Glomerular visceral epithelial cell (primary cell): ENCODE measurements around the gene UROS.

Source experiments
- DNase-seq: peaks from one replicate; pipeline ENCODE4 v3.0.0-alpha.2; 2016; ENCODE audit errors: extremely low spot score

UROS gene

DNA sequence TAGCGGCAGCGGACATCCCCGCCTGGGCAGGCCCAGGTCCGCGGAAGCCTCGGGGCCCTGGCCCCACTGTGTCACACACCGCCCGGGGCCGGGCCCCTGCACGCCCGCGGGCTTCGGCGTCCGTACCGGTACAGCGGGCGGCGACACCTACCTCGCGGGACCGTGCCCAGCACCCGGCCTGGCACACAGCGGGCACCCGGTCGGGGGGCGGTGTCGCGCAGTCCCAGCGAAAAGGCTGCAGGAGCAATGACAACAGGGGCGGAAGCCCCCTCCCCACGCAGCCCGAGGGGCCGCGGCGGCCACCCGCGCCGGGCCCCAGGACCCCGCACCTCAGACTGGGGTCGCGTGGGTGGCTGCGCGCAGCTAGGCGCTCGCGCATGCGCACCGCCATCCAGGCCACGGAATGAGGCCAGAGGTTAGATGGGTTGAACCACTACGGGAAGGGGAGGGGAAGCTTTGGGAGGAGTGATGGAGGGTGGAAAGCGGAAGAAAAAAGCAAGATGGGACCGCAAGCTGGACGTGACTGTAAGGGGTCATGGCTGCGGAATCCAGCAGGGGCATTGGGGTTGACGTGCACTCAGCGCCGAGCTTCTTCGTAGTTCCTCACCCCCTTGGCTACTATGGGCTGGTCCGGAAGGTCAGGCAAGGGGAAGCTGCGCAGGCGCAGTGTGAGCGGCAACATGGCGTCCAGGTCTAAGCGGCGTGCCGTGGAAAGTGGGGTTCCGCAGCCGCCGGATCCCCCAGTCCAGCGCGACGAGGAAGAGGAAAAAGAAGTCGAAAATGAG lies at the start of gene UROS, which contains the start of gene BCCIP:
Gene UROS, minus strand, starts transcription at position 381 of the 785 bp plus-strand sequence. CDS start 6,759 bp downstream, outside the sequence.
Gene BCCIP, plus strand, starts transcription at position 669 of the 785 bp plus-strand sequence. Its CDS starts 12 bp downstream, at position 681.
- peak; percentile 88 for DNase-seq

DNA sequence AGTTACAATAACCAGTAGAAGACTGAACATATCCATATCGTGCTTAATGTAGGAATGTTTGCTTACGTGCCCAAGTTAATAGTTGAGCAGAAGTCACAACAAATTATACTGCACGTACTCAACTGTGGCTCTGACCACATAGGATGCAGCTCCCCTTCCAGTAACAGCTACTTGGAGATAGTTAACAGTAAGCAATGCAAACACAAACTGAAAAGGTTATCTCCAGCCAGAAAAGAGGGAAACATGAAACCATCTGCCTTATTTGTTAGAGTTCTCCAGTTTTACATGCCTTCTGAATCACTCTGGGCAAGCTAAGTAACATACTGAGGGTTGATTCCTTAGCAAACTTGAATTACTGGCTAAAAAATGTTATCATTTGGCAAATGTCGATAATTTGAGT lies 48.3 kb upstream of the UROS start:
- no peak for DNase-seq

GRCh38 chr10:125868372-125868975 lies 45.4 kb upstream of the UROS start:
- peak; percentile 50 for DNase-seq

- no peak for DNase-seq
Measured at GRCh38 chr10:125866421-125867029, 43.5 kb upstream of the UROS start.

GRCh38 chr10:125865120-125865519 lies 42.1 kb upstream of the UROS start:
- DNase-seq, result no peak

DNA sequence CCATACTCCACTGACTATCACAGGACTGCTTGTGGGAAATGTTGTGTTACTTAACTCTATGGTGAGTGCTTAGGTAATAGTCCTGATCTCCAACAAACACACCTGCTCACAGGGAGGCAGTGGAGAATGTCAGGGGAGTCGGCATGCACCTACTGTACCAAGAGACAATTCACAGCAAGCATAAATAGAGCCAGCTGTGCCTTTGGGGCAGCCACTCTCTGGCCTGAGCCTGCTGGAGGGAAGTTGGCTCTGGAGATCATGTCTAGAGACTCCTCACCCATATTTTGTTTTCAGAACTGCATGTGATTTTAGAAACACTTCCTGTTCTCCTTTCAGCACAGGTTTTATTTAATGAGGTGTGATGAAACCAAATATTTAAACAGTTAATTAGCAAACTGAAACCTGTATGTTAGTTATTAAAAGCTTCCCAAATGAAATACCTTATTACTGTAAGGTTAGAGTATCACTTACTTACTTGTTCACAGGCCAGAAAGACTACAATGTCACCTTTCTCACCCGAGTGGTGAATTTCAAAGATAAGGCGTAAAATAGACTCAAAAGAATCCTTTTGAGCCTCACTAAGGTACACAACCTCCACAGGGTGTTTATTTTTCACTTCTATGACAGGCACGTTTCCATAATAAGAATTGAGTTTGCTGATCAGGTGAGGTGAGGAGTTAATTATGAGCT lies 36.2 kb upstream of the UROS start:
- no peak for DNase-seq

GRCh38 chr10:125857185-125857760 lies 34.2 kb upstream of the UROS start:
- no peak for DNase-seq

DNA sequence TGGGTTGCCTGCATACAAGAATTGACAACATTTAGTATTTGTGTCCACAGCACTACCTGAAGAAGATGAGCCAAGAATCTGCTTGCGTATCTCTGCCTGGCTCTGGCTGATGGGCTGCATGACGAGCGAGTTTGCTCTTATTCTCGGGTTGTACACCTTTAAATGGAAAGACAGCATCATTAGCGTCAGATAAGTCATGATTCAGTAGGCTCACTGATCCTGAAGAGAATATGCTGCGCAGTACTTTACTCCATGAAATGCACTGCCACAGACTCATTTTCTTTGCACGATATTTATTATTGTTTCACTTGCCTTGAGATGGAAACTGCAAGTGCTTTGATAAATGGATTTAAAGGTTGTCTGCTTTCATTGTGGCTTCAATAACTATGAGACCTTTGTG lies 29.4 kb upstream of the UROS start:
- DNase-seq, result no peak

DNA sequence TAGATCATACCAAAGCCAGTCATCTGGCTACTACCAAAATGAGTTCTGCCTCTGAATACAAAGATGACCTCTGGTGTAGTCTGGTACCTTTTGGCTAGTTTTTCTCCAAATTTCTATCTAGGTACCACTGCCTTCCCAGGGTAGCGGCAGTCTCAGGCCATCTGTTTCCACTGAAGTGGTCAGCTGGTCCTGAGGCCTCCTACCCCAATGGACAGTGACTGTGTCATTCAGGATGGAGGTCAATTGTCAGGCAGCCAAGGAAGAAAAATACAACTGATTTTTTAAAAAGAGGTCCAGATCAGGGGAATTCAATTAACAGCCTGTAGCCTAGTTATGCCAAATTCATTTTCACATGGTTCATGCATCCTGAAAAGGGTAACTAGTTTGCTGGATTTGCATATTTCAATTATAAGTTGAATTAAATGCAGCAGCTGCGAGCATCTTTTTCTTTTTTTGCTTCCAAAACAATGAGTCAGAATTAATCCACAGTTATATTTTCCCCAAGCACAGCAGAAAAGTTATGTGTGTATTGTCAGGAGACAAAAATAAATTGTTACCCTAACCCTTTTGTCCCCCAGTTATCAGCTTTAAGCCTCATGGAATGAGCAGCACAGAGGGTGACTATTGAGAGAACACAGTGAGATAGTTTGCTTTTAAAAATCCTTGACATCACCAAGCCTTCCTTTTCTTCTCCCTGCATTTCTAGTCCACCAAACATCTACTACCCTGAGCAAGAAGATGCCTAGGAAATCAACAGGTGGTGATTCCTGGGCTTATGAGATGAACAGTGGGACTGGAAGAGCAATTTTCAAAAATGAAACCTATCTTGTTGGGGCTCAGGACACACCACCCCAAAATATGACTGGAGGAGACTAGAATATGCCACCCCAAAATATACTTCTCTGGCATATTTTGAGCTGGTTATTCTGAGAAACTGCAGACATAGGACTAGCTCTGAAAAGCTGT lies 28.0 kb upstream of the UROS start:
- DNase-seq, result no peak

DNA sequence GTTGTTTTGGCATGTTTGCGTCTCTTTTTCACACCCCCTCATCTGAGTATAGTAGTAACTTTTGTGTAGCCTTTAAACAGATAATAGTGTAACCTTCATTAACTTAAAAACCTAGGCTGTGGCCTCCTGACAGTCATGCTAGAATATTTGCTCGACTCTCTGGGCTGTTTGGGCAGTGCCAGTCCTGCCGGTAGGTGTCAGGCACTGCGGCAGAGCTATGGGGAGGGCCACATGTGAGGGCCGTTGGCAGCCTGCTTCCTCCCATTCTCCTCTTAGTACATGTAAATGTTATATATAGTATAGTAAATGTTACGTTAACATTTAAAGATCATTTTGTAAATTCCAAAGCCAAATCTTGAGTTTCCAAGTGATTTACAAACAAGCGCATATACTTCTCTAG lies 26.4 kb upstream of the UROS start:
- DNase-seq, result no peak

DNA sequence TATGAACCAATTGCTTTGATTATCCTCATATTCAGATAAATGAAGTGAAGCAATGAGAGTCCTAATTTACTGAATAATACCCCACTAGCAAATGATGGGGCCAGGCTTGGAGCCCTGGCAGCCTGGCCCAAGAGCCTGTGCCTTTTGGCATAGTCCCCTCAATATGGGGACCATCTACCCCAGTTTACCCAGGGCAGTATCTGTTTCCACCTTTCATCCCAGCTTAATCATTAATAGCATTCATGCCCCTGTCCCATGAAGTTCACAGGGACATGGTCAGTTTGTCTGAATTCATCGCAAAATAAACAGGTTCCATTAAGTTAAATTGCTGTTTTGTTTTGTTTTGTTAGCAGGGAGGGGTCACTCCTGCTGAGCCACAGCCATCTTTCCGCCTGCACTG lies 25.8 kb upstream of the UROS start:
- DNase-seq, result no peak

DNA sequence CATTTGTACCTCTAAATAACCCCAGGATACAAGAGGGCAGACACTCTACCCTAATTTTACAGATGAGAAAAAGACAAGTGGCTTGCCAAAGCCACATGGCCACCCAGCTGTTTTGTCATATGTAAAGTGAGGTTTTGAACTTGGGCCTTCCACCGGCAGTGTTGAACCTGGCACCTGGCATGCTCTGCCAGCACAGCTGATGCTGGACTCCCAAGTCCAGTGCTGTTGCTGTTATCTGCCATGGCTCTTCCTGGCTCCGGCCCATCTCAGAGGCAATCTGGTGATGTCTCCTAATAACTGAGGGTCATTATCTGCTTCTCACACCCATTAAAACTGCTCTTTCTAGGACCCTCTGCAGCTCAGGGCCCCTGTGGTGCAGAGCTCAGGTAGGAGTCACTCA lies 25.3 kb upstream of the UROS start:
- DNase-seq, result no peak

- DNase-seq, result no peak
Measured at GRCh38 chr10:125846894-125847293, 23.8 kb upstream of the UROS start.

- DNase-seq, result no peak
Measured at GRCh38 chr10:125845617-125846016, 22.6 kb upstream of the UROS start.

GRCh38 chr10:125844751-125845221 lies 21.7 kb upstream of the UROS start:
- DNase-seq, result no peak

DNA sequence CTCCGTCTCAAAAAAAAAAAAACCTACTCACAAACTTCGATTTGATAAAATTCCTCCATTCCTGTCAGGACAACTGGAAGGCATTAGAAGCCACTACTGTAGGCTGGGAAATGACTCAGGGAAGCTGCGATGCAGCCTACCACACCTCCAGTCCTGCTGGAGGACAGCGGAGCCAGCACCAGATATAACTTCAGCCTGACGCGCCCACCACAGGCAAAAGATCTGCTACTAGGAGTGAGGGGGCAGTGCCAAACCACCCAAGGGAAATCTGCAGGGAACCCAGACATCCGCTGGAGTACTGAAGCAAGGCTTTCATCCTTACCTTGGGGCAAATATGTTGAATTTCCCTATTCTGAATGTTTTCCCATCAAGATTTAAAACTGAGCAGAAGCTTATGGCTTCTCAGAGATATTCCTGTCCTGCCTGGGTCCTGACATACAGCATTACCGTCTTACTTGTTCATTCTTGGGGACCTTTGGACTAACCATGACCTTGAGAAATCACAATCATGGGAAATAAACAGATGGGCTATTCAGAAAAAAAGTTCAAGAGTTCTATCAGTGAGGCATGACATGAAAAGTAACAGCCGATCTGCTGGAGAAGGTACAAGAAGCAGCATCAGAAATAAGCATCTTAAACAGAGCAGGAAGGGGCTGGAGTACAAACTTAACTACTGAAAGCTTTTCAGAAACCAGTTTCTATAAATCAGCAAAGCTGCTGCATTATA lies 20.7 kb upstream of the UROS start:
- no peak for DNase-seq

GRCh38 chr10:125840955-125841354 lies 17.9 kb upstream of the UROS start:
- DNase-seq, result no peak

GRCh38 chr10:125840406-125840805 lies 17.3 kb upstream of the UROS start:
- DNase-seq, result no peak

- DNase-seq, result no peak
Measured at GRCh38 chr10:125838802-125839575, 15.9 kb upstream of the UROS start.
